HepG2 (cell line): ENCODE data around the gene CAVIN1. TPM values are rescaled to one million over a fixed set of nuclear protein-coding genes. Genes with fewer than 3 reads are reported as not detected.

Experiments used
- CREB1 ChIP-seq, 2 experiments: fragments of 450-650 bp in 1 of 2; IDR thresholded peaks; 2 replicates each; pipeline ENCODE4 v1.6.1; 2016 to 2017; ENCODE audit warnings: control low read depth in 1 of 2, mild to moderate bottlenecking in 1 of 2, missing compliant biosample characterization in 1 of 2, missing genetic modification characterization in 1 of 2
- EZH2 ChIP-seq: conservative IDR thresholded peaks from 2 replicates; pipeline ENCODE4 v1.6.1; 2012; ENCODE audit warnings: mild to moderate bottlenecking, low read depth, low read length, moderate library complexity
- HES4 ChIP-seq: sonication (generic); formaldehyde crosslinking; IDR thresholded peaks from 2 replicates; pipeline ENCODE4 v1.9.0; 2021; ENCODE audit warnings: mild to moderate bottlenecking, missing genetic modification reagents, borderline replicate concordance
- IRF1 ChIP-seq: sonication (generic); formaldehyde crosslinking; IDR thresholded peaks from 2 replicates; pipeline ENCODE4 v1.4.0; 2020; ENCODE audit warnings: low read depth, mild to moderate bottlenecking, missing genetic modification reagents
- JARID2 ChIP-seq: sonication (generic); formaldehyde crosslinking; IDR thresholded peaks from 2 replicates; pipeline ENCODE4 v1.8.1; 2023; ENCODE audit warnings: missing genetic modification reagents, inconsistent platforms; ENCODE audit not compliant: insufficient replicate concordance
- JUNB ChIP-seq: sonication (generic); formaldehyde crosslinking; IDR thresholded peaks from 2 replicates; pipeline ENCODE4 v1.8.0; 2022; ENCODE audit warnings: missing genetic modification reagents, mild to moderate bottlenecking, borderline replicate concordance
- KAT2B ChIP-seq: fragments of 150-350 bp; IDR thresholded peaks from 2 replicates; pipeline ENCODE4 v1.6.1; 2014; ENCODE audit warnings: low read depth, low read length, borderline replicate concordance
- KLF13 ChIP-seq: sonication (generic); formaldehyde crosslinking; IDR thresholded peaks from 2 replicates; pipeline ENCODE4 v1.4.0; 2020; ENCODE audit warnings: mild to moderate bottlenecking, missing genetic modification reagents
- MLX ChIP-seq: IDR thresholded peaks from 2 replicates; pipeline ENCODE4 v1.6.1; 2016
- NFE2 ChIP-seq: sonication (generic); formaldehyde crosslinking; IDR thresholded peaks from 2 replicates; pipeline ENCODE4 v1.4.0; 2020; ENCODE audit warnings: missing genetic modification reagents
- POLR2A ChIP-seq, 2 experiments: IDR thresholded peaks; 2 replicates each; pipeline ENCODE4 v1.6.1; 2011; ENCODE audit warnings: low read depth in 2 of 2, low read length in 2 of 2, mild to moderate bottlenecking in 1 of 2, moderate library complexity in 1 of 2; ENCODE audit not compliant: insufficient read depth in 1 of 2
- SMYD3 ChIP-seq: sonication (generic); formaldehyde crosslinking; IDR thresholded peaks from 2 replicates; pipeline ENCODE4 v1.8.1; 2023; ENCODE audit warnings: mild to moderate bottlenecking, missing genetic modification reagents
- TAF1 ChIP-seq: sonication (generic); formaldehyde crosslinking; IDR thresholded peaks from 2 replicates; pipeline ENCODE4 v1.4.0; 2020; ENCODE audit warnings: missing genetic modification reagents
- ZNF17 ChIP-seq: sonication (generic); formaldehyde crosslinking; IDR thresholded peaks from 2 replicates; pipeline ENCODE4 v1.5.0; 2020; ENCODE audit warnings: mild to moderate bottlenecking, missing genetic modification reagents
- ZNF235 ChIP-seq: sonication (generic); formaldehyde crosslinking; IDR thresholded peaks from 2 replicates; pipeline ENCODE4 v1.8.1; 2023; ENCODE audit warnings: mild to moderate bottlenecking, missing genetic modification reagents, borderline replicate concordance
- ZNF318 ChIP-seq: sonication (generic); formaldehyde crosslinking; IDR thresholded peaks from 2 replicates; pipeline ENCODE4 v1.4.0; 2020; ENCODE audit warnings: mild to moderate bottlenecking, missing genetic modification reagents
- ZNF326 ChIP-seq: sonication (generic); formaldehyde crosslinking; IDR thresholded peaks from 2 replicates; pipeline ENCODE4 v1.4.0; 2020; ENCODE audit warnings: missing genetic modification reagents, borderline replicate concordance
- ZNF510 ChIP-seq: sonication (generic); formaldehyde crosslinking; IDR thresholded peaks from 2 replicates; pipeline ENCODE4 v1.4.0; 2020; ENCODE audit warnings: low read depth, mild to moderate bottlenecking, missing genetic modification reagents
- ZNF619 ChIP-seq: sonication (generic); formaldehyde crosslinking; IDR thresholded peaks from 2 replicates; pipeline ENCODE4 v1.4.0; 2020; ENCODE audit warnings: mild to moderate bottlenecking, missing genetic modification reagents
- ZNF639 ChIP-seq: conservative IDR thresholded peaks from 2 replicates; pipeline ENCODE4 v1.6.1; 2018; ENCODE audit warnings: missing genetic modification reagents
- ZNF7 ChIP-seq: IDR thresholded peaks from 2 replicates; pipeline ENCODE4 v1.6.1; 2016; ENCODE audit warnings: missing biosample characterization, missing genetic modification reagents
- ZNF713 ChIP-seq: sonication (generic); formaldehyde crosslinking; IDR thresholded peaks from 2 replicates; pipeline ENCODE4 v1.4.0; 2020; ENCODE audit warnings: mild to moderate bottlenecking, missing genetic modification reagents
- polyA plus RNA-seq, 8 experiments: library from polyadenylated mRNA; depleted of rRNA in 3 of 8; stranded (reverse) in 7 of 8; unstranded in 1 of 8; fragments of >200 nt; fragmentation: Illumina TruSeq in 4 of 8; extraction: Trizol in 4 of 8; gene quantifications; 2 replicates each; pipeline versions ENCODE4 v1.2.1 to v1.2.3, GENCODE V29; 2011 to 2016; ENCODE audit warnings: low read depth in 4 of 8, missing spikeins in 1 of 8, mixed read lengths in 1 of 8; ENCODE audit not compliant: insufficient read depth in 1 of 8
- total RNA-seq, 5 experiments: library from RNA; depleted of rRNA; stranded (reverse); fragments of >200 nt; fragmentation: Illumina TruSeq; extraction: Trizol; gene quantifications; 2 replicates each; pipeline ENCODE4 v1.2.3, GENCODE V29; 2016; ENCODE audit warnings: low read depth in 1 of 5

Gene CAVIN1
- total and polyA plus RNA-seq, 2 of the 13 experiments (the other 11 are each of a cell fraction or from before 2014, with no cell fraction given): 15.9 to 25.5 TPM

GRCh38 chr17:42436391-42436790 lies 13.3 kb upstream of the CAVIN1 start (continued):
- no peak for TF ChIP-seq ZNF318
- no peak for TF ChIP-seq JUNB
- TF ChIP-seq ZNF235 (CRISPR knock-in tag): no peak
- TF ChIP-seq KLF13: no peak
- TF ChIP-seq POLR2A (IDR thresholded peaks at IDR 0.05; ENCODE audit: insufficient read depth in 1 of 2, low read depth in 2 of 2, low read length in 2 of 2): no peak
- no peak for TF ChIP-seq HES4
- no peak for TF ChIP-seq ZNF326 (CRISPR knock-in tag)
- TF ChIP-seq NFE2 (CRISPR knock-in tag): no peak
- no peak for TF ChIP-seq ZNF639 (CRISPR knock-in tag)
- TF ChIP-seq MLX (CRISPR knock-in tag): no peak
- no peak for TF ChIP-seq ZNF713 (CRISPR knock-in tag)
- TF ChIP-seq JARID2 (CRISPR knock-in tag): no peak
- no peak for TF ChIP-seq CREB1 (IDR thresholded peaks at IDR 0.05)
- TF ChIP-seq CREB1 (CRISPR knock-in tag; IDR thresholded peaks at IDR 0.05): peak; percentile 61; the same call in 1 of the 2 replicates
- no peak for TF ChIP-seq KAT2B
- TF ChIP-seq EZH2: no peak
- TF ChIP-seq ZNF619 (CRISPR knock-in tag): no peak
- TF ChIP-seq IRF1 (CRISPR knock-in tag): no peak
- no peak for TF ChIP-seq ZNF17 (CRISPR knock-in tag)
- TF ChIP-seq SMYD3 (CRISPR knock-in tag): no peak
- TF ChIP-seq ZNF7 (CRISPR knock-in tag): no peak
- no peak for TF ChIP-seq TAF1
- no peak for TF ChIP-seq ZNF510 (CRISPR knock-in tag)
